HG02642 (cell line): ENCODE measurements around the gene AAMP.

ENCODE experiments used
- ATAC-seq: cut with Tn5 transposase; IDR thresholded peaks from one replicate; pipeline ENCODE4 v1.9.1; 2021; ENCODE audit warnings: mild to moderate bottlenecking; ENCODE audit not compliant: unreplicated experiment, poor library complexity

Gene AAMP

GRCh38 chr2:218261423-218262236 is 8.3 kb downstream of the AAMP start:
- ATAC-seq, result no peak

GRCh38 chr2:218260742-218261422 is 9.1 kb downstream of the AAMP start, which contains the start of gene GPBAR1:
GPBAR1 (plus strand) TSS chr2:218261015; CDS start chr2:218262725, 1,710 bp downstream.
- no peak for ATAC-seq

- ATAC-seq, result no peak
Measured at GRCh38 chr2:218260166-218260565, 9.8 kb downstream of the AAMP start.

- ATAC-seq, result no peak
Measured at GRCh38 chr2:218259099-218259961, 10.6 kb downstream of the AAMP start.

- ATAC-seq, result peak; percentile 71
Measured at GRCh38 chr2:218257390-218257981, 12.5 kb downstream of the AAMP start.

GRCh38 chr2:218256612-218257350 is 13.2 kb downstream of the AAMP start:
- ATAC-seq, result no peak

- ATAC-seq, result no peak
Measured at GRCh38 chr2:218255446-218255845, 14.5 kb downstream of the AAMP start.

- no peak for ATAC-seq
Measured at GRCh38 chr2:218253232-218253625, 16.7 kb downstream of the AAMP start.

GRCh38 chr2:218252509-218253231 is 17.3 kb downstream of the AAMP start:
- no peak for ATAC-seq

GRCh38 chr2:218249691-218250090 is 20.2 kb downstream of the AAMP start:
- no peak for ATAC-seq

- ATAC-seq, result no peak
Measured at GRCh38 chr2:218245214-218245613, 24.7 kb downstream of the AAMP start.

- no peak for ATAC-seq
Measured at GRCh38 chr2:218244665-218245064, 25.3 kb downstream of the AAMP start.

GRCh38 chr2:218244204-218244603 is 25.7 kb downstream of the AAMP start:
- no peak for ATAC-seq

- ATAC-seq, result no peak
Measured at GRCh38 chr2:218238887-218239286, 31.1 kb downstream of the AAMP start.

GRCh38 chr2:218236829-218237228 is 33.1 kb downstream of the AAMP start:
- no peak for ATAC-seq

GRCh38 chr2:218235017-218235416 is 34.9 kb downstream of the AAMP start:
- no peak for ATAC-seq

- ATAC-seq, result no peak
Measured at GRCh38 chr2:218234521-218234920, 35.4 kb downstream of the AAMP start.

- ATAC-seq, result no peak
Measured at GRCh38 chr2:218233543-218233942, 36.4 kb downstream of the AAMP start.

GRCh38 chr2:218230882-218231281 is 39.1 kb downstream of the AAMP start:
- peak; percentile 66 for ATAC-seq
